Breast epithelium (tissue), 3 donors: Measurements from ENCODE around the gene PLEKHB2.

Experiments
- POLR2A ChIP-seq: fragments of 450-650 bp; IDR thresholded peaks from one replicate; pipeline ENCODE4 v1.6.1; 2016; ENCODE audit warnings: antibody characterized with exemption, mild to moderate bottlenecking, moderate library complexity
- POLR2AphosphoS5 ChIP-seq, 3 donors: sonication (generic); formaldehyde crosslinking; IDR thresholded peaks; one replicate each; pipeline ENCODE4 v1.6.1; 2017; ENCODE audit warnings: antibody characterized with exemption in 3 of 3
- TF ChIP-seq, protein P1 (sequence below), 3 donors: fragments of 450-650 bp; IDR thresholded peaks; one replicate each; pipeline ENCODE4 v1.5.1; 2016 to 2017; ENCODE audit warnings: antibody characterized with exemption in 3 of 3, mild to moderate bottlenecking in 3 of 3, moderate library complexity in 3 of 3

DNA sequence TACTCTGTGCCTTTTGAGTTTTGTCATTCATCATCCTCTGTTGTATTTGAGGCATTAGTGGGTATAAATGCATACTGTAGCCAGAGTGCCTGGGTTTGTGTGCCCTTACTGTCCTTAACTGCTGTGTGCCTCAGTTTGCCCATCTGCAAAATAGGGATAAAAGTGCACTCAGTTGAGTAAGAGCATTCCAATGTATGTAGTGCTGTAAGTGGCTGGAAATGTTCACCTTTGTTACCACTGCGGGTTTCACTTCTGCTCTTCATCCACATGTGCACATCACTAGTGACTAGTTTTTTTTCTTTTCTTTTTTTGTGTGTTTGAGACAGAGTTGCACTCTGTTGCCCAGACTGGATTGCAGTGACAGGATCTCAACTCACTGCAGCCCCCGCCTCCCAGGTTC lies 39.9 kb downstream of the PLEKHB2 start:
- TF ChIP-seq, protein P1, sequence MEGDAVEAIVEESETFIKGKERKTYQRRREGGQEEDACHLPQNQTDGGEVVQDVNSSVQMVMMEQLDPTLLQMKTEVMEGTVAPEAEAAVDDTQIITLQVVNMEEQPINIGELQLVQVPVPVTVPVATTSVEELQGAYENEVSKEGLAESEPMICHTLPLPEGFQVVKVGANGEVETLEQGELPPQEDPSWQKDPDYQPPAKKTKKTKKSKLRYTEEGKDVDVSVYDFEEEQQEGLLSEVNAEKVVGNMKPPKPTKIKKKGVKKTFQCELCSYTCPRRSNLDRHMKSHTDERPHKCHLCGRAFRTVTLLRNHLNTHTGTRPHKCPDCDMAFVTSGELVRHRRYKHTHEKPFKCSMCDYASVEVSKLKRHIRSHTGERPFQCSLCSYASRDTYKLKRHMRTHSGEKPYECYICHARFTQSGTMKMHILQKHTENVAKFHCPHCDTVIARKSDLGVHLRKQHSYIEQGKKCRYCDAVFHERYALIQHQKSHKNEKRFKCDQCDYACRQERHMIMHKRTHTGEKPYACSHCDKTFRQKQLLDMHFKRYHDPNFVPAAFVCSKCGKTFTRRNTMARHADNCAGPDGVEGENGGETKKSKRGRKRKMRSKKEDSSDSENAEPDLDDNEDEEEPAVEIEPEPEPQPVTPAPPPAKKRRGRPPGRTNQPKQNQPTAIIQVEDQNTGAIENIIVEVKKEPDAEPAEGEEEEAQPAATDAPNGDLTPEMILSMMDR (IDR thresholded peaks at IDR 0.05) = no peak
- no peak for TF ChIP-seq POLR2A
- TF ChIP-seq POLR2AphosphoS5 (IDR thresholded peaks at IDR 0.05) = no peak
